ENCODE results near the gene SH3D21.

The SH3D21 gene

DNA sequence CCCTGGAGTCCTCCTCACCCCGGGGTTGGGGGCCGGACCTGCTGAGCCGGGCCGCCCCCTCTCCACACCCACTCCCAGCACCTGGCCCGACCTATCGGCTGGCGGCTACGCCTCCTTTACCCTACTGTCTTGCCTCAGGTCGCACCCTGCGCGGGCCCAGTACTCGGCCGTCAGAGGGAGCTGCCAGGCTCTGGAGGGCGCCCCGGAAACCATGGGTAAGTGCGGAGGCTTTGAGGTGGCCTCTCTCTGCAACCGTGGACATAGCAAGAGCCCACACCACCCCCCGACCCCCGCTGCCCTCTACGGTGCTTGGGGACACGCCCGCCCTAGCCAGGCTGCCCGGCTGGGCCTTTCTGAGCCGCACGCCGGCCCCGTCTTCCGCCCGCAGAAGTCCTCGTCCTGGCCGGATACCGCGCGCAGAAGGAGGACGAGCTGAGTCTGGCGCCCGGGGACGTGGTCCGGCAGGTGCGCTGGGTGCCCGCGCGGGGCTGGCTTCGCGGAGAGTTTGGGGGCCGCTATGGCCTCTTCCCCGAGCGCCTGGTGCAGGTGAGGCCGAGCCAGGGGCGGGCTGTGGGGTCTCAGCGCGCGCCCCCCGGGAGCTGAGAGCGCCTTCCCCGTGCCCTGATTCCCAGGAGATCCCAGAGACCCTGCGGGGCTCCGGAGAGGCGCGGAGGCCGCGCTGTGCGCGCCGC lies at the start of gene SH3D21:
TSS of gene SH3D21 (plus strand) at position 159 of the 692 bp plus-strand sequence. CDS start at position 212, 53 bp downstream.
- DNase-seq: peak; percentile 56

DNA sequence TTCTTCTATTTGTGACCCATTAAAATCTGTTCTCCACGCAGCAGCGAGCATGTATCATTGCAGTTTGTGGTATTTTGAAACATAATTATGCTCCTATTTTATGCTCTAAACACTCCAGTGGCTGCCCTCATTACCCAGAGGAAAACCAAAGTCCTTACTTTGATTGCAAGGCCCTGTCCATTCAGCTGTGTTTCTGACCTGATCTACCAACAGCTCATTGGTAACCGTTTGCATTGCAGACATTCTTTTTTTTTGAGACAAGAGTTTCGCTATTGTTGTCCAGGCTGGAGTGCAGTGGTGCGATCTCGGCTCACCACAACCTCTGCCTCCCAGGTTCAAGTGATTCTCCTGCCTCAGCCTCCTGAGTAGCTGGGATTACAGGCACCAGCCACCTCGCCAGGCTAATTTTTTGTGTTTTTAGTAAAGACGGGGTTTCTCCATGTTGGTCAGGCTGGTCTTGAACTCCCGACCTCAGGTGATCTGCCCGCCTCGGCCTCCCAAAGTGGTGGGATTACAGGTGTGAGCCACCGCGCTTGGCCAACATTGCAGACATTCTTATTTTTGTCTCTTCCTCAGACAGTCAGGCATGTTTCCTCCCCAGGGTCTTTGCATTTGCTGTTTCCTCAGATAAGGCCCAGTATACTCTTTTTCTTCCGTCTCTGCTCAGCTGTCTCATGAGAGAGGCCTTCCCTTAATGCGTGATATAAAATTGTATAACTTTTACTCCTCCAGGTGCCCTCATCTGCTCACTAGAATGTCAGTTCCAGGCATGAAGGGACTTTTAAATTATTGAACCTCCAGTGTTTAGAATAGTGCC lies 49.4 kb upstream of the SH3D21 start:
- DNase-seq: no peak

DNA sequence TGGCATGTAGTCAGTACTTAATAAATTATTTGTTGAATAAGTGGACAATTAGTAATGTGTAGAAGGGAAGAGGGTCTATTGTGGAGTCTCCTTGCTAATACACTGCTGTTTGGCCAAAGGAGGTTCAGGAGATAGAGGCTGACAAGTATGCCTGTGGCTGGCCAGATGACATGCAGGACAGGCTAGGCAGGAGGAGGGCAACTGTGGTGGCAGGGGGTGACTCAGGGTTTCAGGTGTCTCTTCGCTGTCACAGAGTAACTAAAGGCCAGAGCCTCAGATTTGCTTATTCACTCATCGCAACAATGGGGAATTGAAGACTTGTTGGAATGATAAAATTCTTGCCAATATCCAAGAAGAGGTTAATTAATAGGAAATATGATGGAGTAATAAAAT lies 48.8 kb upstream of the SH3D21 start:
- no peak for DNase-seq

DNA sequence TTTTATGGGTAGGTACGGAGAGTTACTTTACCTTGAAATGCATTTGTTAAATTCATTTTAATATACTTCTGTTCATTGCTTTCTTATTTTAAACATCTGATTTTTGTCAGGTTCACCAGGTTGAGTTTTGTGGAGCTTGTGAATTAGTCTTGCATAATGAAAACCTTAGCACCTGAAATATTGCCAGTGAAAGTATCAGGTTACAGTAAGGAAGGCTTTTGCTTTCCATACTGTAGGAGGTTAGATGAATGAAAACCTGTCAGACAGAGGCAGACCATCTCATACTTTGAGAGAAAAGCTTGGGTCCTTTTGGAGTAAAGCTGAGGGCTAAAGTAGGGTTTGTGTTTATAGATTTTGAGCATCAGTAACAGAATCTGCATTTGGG lies 47.2 kb upstream of the SH3D21 start:
- DNase-seq: no peak

DNA sequence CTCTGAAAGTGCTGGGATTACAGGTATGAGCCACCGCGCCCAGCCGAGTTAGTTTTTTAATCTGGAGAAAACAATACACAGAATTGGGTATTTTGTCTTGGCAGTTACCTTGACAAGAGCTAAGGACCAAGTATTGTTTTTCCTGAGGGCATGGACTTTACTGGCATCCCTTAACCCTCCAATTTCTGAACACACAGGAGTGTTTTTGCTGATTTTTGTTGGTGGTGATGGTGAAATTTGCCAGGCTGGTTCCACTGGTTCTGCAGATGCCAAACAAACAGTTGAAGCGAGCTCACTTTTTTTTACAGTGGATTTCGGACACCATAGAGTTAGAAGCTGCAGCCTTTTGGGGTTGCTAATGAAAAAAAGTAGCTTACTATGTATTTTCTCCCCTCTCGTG lies 37.2 kb upstream of the SH3D21 start:
- DNase-seq: no peak

DNA sequence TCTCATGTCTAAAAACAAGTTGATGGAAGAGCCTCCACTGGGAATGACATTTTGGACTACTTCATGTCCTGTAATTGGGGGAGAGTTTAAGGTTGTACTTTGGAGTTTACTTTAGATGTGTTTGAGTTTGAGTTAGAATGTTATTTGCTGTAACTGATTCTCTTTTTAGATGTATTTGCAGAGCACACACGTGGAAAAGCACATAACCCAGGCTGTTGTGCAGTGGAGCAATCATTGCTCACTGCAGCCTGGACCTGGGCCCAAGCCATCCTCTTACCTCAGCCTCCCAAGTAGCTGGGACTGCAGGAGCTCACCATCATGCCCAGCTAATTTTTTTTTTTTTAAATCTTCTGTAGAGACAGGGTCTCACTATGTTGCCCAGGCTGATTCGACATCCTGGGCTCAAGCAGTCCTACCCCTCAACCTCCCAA lies 36.7 kb upstream of the SH3D21 start:
- DNase-seq: no peak

DNA sequence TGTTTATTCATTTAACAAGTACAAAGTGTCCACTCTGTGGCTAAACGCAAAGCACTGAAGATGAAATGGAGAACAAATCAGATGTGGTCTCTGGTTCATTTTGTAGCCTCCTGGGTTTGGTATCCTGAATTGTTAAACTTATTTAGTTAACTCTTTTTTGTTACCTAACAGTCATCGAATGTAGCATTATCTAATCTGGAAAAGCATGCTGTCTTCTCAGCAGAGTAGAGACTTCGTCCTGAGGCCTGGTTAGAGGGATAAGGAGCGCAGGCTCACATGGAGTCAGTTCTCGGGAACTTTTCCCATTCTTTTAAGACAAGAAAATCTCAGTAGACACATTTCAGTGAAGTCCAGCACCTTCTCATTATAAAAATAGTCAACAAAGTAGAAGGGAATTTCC lies 33.1 kb upstream of the SH3D21 start:
- no peak for DNase-seq

DNA sequence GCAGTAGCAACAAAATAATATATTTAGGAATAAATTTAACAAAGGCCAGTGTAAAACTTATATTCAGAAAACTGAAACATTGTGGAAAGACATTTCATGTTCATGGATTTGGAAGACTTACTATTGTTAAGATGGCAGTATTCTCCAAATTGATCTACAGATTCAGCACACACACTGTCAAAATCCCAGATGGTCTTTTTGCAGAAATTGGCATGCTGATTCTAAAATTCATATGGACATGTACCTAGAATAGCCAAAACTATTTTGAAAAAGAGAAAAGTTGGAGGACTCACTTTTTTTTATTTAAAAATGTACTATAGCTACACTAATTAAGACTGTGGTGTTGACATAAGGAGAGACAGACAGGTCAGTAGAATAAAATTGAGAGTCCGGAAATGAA lies 32.0 kb upstream of the SH3D21 start:
- no peak for DNase-seq

DNA sequence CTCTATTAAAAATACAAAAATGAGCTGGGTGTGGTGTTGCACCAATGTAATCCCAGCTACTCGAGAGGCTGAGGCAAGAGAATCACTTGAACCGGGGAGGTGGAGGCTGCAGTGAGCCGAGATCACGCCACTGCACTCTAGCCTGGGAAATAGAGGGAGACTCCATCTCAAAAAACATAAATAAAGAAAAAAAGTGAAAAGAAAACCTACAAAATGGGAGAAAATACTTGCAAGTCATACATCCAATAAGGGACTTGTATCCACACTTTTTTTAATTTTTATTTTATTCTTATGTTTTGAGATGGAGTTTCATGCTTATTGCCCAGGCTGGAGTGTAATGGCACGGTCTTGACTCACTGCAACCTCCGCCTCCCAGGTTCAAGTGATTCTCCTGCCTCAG lies 29.5 kb upstream of the SH3D21 start:
- DNase-seq: no peak

DNA sequence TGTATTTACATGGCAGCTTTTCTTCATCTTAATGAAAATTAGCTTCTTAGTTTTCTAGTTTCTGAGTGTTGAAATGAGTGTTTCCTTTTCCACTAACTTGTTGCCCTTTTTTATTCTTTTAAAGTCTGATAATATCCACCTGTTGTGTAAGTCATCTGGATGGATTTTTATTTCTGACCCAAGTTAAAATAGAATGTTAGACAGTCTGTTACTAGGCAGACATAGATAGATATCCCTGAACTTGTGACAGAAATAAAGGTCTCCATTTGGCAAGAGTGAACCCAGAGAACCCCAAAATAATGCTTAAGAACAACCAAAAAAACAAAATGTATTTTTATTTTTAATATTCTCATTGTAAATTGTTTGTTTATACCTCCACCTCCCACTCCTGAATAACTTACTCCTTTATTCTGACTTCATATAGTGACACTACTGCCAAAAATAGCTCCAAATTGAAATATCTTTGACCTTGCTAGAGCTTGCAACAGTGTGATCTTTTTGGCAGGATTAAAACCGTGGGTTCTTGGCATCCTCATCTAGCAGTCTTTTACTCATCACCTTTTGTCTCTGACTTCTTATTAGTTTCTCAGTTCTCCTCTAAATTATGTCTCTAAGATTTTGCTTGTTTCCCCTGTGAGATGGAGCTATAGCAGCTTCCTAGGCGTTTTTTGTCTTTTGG lies 26.9 kb upstream of the SH3D21 start:
- DNase-seq: no peak

DNA sequence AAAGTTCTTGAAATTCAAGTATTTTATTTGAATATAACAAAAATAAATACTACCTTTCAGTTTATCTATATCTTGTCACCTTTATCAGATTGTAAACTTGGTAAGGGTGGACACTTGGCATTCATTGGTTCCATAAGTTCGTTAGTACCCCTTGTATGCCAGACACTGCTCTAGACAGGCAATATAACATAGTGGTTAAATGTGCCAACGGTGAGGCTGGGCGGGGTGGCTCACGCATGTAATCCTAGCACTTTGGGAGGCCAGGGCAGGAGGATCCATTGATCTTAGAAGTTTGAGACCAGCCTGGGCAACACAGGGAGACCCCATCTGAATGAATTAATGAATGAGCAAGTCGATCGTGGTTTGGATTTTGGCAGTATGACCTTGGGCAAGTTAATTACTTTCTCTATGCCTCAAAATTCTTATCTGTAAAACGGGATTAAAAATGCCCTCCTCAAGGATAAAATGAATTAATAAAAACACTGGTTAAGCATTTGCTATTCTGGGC lies 26.3 kb upstream of the SH3D21 start:
- DNase-seq: no peak

DNA sequence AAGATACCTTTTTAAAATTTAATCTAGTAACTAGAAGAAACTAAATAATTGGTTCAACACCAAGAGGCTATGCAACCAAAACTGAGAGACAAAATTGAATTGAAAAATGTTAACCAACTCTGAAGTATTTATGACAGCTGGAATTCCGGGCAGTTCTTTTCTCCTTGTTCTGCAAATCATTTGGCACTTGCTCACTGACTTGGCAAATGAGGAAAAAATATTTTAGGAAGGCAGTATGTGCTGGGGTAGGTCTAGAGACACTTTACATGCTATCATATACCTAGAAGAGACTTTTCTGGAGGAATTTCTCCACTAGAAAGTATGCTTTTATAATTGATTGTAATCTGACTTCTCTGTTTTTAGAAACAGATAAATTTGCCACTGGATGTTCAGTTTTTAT lies 22.1 kb upstream of the SH3D21 start:
- DNase-seq: no peak

DNA sequence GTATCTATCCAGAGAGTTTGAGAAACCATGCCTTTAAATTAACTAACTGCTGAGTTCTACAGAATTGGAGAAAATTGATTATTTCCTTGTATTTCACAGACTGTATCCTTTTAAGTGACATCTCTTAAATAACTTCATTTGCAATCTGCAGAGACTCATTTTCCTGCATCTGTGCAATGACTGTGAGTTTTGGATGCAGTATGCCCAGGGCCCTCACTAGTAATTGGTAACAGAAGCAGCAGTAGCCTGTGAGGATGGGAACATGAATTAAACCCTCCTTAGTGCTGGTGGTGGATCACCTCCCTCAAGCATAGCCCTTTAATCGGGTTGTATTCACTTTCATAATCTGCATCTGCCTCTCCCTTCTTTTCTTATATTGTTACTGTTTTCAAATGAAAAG lies 21.7 kb upstream of the SH3D21 start:
- no peak for DNase-seq

DNA sequence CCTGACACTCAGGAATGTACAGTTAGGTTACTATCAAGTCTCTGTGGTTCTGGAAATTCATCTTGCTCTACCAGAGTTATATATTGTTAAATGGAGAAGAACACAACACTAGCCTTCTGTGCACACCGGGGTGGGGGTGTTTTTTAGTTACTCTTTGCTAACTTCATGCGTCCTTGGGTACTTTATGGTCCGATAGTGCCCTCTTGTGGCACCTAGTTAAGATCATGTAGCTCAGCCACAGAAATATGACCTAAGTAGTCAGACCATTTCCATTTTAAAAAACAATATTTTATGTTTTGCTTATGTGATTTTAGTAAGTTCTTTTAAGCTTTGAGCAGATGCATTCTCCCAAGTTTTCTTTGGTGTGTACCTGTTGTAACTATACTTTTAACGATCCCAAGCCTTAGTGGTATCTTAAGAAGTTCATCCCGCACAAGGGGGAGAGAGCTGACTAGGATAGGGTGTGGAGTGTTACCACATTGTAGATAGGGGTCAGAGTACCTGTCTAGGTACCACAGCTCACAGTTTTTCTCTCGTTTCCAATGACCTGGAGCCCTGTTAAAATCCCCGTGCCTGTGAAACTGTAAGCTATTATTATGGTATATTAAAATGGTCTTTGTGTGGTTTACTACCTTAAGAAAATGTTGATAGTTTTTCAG lies 20.6 kb upstream of the SH3D21 start:
- DNase-seq: peak; percentile 55

DNA sequence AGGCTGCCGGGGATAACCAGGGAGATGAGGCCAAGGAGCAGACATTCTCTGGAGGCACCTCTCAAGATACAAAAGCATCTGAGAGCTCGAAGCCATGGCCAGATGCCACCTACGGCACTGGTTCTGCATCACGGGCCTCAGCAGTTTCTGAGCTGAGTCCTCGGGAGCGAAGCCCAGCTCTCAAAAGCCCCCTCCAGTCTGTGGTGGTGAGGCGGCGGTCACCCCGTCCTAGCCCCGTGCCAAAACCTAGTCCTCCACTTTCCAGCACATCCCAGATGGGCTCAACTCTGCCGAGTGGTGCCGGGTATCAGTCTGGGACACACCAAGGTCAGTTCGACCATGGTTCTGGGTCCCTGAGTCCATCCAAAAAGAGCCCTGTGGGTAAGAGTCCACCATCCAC lies 19.4 kb upstream of the SH3D21 start:
- no peak for DNase-seq

DNA sequence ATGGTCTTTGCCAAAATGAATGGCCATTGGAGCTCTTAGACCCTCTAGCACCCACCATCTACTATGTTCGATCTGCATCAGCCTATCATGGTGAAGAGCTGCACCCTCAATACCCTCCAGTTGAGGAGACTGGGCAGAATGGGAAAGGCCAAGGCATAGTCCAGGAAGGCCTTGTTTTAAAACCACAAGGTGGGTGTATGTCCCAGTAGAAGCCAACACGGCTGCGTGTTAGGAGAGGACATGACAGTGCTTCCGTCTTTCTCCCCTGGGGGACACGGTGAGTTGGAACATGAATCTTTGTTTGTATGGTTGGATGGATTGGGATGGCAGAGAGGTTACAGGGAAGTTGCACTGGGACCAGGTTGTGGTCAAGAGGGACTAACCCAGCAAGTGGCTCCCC lies 18.6 kb upstream of the SH3D21 start:
- no peak for DNase-seq

DNA sequence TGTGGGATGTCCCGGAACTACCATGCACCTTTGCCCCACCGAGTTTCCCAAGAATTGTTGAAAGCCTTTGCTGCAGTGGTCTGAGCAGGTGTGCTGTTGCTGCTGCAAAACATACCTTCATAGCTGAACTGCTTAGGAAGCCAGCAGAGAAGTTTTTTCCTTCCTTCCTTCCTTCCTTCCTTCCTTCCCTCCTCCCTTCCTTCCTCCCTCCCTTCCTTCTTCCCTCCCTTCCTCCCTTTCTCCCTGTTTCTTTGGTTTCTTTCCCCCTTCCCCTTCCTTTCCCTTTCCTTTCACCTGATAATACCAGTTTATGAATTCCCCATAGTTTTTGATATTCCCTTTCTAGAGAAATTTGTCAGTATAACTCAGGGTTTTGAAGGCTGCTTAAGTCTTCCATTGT lies 10.8 kb upstream of the SH3D21 start:
- no peak for DNase-seq

DNA sequence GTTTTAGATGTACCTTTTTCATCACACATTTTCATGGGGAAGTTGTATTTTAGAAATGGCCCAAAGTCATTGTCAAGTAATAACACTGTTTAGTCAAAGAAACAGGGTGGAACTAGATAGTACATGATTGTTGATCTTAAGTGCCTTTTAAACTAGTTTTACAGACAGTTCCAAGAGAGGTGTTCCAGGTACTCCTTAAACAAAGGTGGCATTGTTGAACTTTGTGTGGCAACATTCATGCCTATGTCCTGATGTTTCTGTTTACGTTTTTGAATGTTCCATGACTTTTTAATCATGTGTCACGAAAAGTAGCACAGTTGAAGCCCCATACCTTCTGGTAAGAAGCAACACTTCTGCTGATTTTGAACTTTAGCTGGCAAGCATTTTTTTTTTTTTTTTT lies 9.1 kb upstream of the SH3D21 start:
- no peak for DNase-seq

DNA sequence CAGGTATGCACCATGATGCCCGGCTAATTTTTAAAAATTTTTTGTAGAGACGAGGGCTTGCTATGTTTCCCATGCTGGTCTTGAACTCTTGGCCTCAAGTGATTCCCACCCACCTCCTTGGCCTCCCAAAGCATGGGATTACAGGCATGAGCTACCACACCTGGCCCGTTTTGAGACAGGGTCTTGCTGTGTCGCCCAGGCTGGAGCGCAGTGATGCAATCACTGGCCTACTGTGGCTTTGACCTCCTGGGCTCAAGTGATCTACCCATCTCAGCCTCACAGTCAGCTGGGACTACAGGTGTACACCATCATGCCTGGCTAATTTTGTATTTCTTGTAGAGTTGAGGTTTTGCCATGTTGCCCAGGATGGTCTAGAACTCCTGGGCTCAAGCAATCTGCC lies 7.5 kb upstream of the SH3D21 start:
- no peak for DNase-seq

DNA sequence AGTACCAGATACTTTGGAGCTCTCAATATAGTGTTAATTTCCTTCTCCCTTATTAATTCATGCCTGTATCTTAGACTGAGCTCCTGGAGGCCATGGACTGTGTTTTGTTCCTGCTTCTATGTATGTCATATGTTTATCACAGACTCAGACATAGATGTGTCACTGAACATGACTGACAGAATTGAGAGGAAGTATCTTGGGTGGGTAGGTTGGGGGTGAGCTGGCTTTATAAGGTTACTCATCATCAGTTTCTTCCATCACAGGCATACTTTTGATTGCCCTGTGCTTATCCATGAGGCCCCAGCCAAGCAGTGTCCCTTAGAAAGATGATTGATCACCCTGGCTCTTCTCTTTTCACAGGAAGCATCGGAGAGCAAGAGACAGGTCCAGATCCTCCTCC lies 5.6 kb upstream of the SH3D21 start:
- no peak for DNase-seq

DNA sequence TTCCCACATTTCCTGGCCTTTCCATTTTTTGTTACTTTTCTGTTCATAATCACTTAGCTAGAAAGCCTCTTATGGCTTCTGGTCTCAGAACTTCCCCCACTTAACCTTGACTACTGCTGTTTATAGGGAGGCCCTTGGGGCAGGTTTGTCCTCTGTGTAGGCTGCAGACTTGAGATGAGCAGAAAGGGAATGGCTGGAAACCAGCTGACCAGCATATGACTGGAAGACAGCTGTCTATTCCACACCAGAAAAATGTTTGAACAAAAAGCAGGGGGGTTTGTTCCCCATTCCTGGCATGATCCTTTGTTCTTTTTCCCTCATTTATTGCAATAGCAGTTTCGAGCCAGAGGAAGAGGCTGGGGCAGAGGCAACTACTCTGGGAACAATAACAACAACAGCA lies 4.9 kb upstream of the SH3D21 start:
- no peak for DNase-seq

DNA sequence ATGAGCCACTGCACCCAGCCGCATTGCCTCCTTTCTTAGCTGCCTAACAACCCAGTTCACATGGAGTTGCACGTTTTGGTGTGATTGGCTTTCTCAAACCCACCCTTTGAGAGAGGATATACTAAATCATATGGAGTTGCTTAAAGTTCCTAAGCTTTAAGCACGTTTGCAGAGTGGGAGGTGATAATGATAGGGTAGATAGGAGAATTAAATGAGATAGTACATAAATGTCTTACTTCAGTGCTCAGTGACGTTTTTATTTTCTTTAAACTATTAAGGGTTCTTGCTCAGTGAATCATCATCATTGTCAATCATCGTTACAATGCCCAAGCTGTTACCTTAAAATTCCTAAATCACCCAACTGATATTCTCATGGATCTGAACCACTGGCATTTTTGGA lies 2.9 kb upstream of the SH3D21 start:
- no peak for DNase-seq

DNA sequence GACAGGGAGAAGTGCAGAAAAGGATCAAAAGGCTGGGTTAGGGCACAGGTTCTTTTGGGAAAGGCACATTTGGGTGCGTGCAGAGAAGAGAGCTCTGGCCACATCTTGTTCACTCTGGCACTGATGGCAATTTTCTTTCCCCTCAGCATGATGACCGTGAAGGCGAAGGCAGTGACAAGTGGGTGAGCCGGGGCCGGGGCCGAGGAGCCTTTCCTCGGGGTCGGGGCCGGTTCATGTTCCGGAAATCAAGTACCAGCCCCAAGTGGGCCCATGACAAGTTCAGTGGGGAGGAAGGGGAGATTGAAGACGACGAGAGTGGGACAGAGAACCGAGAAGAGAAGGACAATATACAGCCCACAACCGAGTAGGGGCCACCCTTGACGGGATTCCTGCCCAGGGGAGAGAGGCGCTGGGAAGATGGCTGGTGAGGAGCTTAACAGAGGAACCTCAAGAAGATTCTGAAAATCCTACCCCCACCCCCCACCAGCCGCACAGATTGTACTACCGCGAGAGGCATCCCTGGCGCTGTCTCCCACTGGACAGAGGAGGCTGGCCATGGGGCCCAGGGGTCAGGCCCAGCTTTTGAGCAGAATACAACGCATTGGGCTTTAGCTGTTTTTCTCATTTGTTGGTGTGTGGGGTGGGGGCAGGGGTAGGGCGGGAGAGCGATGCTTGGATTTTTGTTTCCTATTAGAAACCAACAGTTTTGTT lies 2.4 kb upstream of the SH3D21 start:
- no peak for DNase-seq

All from activated naive CD4-positive, alpha-beta T cell treated with Interleukin-2 at 50 U/mL for 16 hours (primary cell).